Measurements from ENCODE around the gene TRIM15. TPM values are rescaled to one million over a fixed set of nuclear protein-coding genes. Genes with fewer than 3 reads are reported as not detected.
"Not testable (repeated sequence)": the region's sequence is repeated elsewhere in the genome, so short reads cannot be mapped to it uniquely, and the experiment has no call there.

Gene TRIM15
- not detected in 2 replicates for total RNA-seq
- long read RNA-seq = 0 reads

DNA sequence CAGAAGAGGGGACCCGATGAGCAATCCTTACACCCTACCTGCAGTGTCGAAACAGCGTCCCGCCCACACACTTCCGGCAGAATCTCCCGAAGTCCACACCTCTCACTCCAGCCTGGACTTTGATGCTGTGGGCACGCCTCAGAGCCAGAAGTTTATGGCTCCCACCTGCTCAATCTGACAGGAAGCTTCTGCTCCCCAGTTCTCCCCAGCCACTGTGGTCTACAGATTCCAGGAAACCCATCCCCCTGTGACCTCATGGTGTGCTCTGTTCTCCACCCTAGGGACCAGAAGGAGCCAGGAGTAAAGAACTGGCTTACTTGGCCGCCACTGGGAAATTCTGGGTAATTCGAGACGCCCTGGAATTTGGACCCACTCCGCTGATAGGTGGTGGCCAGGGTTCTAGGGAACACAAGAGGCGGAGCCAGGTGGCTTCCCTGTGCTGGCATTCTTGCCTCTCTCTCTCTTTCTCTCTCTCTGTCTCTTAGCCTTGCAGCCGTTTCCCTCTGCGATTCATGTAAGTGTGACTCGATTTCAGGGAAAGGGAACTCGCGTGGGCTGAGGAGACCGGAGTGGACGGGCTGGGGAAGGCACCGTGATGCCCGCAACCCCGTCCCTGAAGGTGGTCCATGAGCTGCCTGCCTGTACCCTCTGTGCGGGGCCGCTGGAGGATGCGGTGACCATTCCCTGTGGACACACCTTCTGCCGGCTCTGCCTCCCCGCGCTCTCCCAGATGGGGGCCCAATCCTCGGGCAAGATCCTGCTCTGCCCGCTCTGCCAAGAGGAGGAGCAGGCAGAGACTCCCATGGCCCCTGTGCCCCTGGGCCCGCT, at the start of gene TRIM15:
Gene TRIM15, plus strand, starts transcription at position 457 of the 828 bp plus-strand sequence. Its CDS starts 139 bp downstream, at position 596.
- Mint-ChIP-seq H3K36me3 (ENCODE audit: unreplicated experiment) (no peaks in the 10 kb centered on the region), H3K4me3 (ENCODE audit: unreplicated experiment) (no peak within 1 kb of the TSS), H3K27me3 (ENCODE audit: unreplicated experiment) (peaks cover 31% of the 10 kb centered on the region), H3K4me1 (ENCODE audit: unreplicated experiment) (no peaks in the 10 kb centered on the region), H3K9me3 (ENCODE audit: unreplicated experiment) (no peaks in the 10 kb centered on the region), H3K27ac (ENCODE audit: unreplicated experiment) (no peak within 1 kb of the TSS)
- no peak for DNase-seq (ENCODE audit: extremely low spot score, unreplicated experiment)
- TF ChIP-seq, protein P1, sequence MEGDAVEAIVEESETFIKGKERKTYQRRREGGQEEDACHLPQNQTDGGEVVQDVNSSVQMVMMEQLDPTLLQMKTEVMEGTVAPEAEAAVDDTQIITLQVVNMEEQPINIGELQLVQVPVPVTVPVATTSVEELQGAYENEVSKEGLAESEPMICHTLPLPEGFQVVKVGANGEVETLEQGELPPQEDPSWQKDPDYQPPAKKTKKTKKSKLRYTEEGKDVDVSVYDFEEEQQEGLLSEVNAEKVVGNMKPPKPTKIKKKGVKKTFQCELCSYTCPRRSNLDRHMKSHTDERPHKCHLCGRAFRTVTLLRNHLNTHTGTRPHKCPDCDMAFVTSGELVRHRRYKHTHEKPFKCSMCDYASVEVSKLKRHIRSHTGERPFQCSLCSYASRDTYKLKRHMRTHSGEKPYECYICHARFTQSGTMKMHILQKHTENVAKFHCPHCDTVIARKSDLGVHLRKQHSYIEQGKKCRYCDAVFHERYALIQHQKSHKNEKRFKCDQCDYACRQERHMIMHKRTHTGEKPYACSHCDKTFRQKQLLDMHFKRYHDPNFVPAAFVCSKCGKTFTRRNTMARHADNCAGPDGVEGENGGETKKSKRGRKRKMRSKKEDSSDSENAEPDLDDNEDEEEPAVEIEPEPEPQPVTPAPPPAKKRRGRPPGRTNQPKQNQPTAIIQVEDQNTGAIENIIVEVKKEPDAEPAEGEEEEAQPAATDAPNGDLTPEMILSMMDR (IDR thresholded peaks at IDR 0.05) = no peak

DNA sequence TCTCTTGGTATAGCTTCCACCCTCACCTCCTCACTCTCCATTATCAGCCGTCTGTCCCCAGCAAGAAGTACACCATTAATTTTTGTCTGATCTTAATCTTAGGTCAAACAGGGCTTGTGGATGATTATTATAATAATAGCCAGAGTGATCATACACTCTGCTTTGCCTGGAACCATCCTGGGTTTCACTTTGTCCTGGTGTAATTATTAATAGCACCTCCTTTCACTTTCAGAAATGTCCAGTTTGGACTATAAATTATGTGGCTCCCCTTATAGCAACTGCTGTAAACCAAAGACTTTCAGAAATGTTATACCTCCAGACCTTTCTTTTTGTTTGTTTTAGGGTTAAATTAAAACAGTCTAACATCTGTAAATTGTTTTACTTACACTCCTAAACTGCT, 49.5 kb upstream of the TRIM15 start:
- no peaks in the 10 kb centered on the region for H3K4me1 Mint-ChIP-seq (ENCODE audit: unreplicated experiment)
- TF ChIP-seq, protein P1 (IDR thresholded peaks at IDR 0.05) = no peak
- no peak for DNase-seq (ENCODE audit: extremely low spot score, unreplicated experiment)
- H3K27ac Mint-ChIP-seq (ENCODE audit: unreplicated experiment) = no peak overlapping the region
- H3K36me3 Mint-ChIP-seq (ENCODE audit: unreplicated experiment) = no peaks in the 10 kb centered on the region
- peaks cover 66% of the 10 kb centered on the region for H3K27me3 Mint-ChIP-seq (ENCODE audit: unreplicated experiment)
- H3K4me3 Mint-ChIP-seq (ENCODE audit: unreplicated experiment) = no peak overlapping the region
- H3K9me3 Mint-ChIP-seq (ENCODE audit: unreplicated experiment) = no peaks in the 10 kb centered on the region

DNA sequence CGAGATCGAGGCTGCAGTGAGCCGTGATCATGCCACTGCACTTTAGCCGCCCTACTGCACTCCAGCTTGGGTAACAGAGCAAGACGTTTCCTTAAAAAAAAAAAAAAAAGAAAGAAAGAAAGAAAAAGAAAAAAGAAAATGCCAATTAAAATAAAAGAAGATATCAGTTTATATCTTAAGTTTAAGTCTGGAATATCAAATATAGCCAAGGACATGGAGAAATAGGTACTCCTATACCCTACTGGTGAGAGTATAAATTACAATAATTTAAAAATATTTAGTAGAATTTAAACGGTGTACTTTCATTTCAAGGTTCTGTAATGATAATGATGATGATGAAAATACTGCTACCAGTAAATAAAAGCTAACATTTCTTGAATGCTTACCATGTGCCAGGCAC, 46.6 kb upstream of the TRIM15 start:
- no peak overlapping the region for H3K27ac Mint-ChIP-seq (ENCODE audit: unreplicated experiment)
- H3K4me3 Mint-ChIP-seq (ENCODE audit: unreplicated experiment) = no peak overlapping the region
- H3K27me3 Mint-ChIP-seq (ENCODE audit: unreplicated experiment) = peaks cover 61% of the 10 kb centered on the region
- H3K4me1 Mint-ChIP-seq (ENCODE audit: unreplicated experiment) = no peaks in the 10 kb centered on the region
- no peaks in the 10 kb centered on the region for H3K36me3 Mint-ChIP-seq (ENCODE audit: unreplicated experiment)
- no peak for DNase-seq (ENCODE audit: extremely low spot score, unreplicated experiment)
- no peaks in the 10 kb centered on the region for H3K9me3 Mint-ChIP-seq (ENCODE audit: unreplicated experiment)
- TF ChIP-seq, protein P1 (IDR thresholded peaks at IDR 0.05) = no peak

DNA sequence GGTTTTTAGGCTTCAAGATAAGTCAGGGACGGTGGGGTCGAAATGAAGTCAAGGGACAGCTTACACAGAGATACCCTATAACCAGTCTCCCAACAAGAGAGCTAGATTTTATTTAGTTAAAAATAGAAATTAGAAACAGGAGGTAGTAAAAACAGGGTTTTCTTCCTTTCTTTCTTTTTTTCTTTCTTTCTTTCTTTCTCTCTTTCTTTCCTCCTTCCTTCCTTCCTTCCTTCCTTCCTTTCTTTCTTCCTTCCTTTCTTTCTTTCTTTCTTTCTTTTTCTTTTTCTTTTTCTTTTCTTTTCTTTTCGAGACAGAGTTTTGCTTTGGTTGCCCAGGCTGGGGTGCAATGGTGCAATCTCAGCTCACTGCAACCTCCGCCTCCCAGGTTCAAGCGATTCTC, 44.7 kb upstream of the TRIM15 start:
- not testable (repeated sequence) for H3K27ac Mint-ChIP-seq (ENCODE audit: unreplicated experiment)

DNA sequence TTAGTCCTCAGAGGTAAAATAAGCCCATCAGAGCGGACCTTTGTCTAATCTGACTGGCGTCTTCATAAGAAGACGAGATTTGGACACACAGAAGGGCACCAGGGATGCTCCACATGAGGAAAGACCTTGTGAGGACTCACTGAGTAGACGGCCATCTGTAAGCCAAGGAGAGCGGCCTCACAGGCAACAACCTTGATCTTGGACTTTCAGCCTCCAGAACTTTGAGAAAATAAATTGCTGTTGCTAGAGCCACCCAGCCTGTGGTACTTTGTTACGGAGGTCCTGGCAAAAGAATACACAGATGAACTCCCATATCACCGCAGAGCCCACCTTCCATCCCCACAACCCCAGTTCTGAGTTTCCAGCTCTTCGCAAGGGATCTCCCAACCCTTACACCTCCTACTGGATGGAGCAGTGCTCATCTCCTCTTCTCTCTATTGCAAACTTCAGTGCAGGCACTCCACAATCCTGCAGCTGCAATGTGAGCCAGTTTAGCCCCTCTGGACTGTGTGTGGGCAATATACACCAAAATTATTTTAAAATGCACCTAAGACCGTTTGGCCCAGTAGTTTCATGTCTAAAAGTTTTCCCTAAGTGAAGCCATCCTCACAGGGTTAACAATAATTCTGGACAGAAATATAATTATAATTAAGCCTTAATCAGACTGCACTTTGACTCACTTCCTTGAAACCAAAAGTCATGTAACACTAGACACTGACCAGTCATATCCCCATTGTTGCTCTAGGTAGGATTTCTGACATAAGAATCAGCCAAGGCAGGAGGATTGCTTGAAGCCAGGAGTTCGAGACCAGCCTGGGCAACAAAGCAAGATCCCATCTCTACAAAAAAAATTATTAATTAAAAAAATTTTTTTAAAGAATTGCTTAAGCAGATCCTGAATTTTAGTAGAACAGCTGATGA, 41.6 kb upstream of the TRIM15 start:
- Mint-ChIP-seq H3K36me3 (ENCODE audit: unreplicated experiment) (no peaks in the 10 kb centered on the region), H3K4me1 (ENCODE audit: unreplicated experiment) (no peaks in the 10 kb centered on the region), H3K27ac (ENCODE audit: unreplicated experiment) (no peak overlapping the region), H3K9me3 (ENCODE audit: unreplicated experiment) (no peaks in the 10 kb centered on the region), H3K4me3 (ENCODE audit: unreplicated experiment) (no peak overlapping the region), H3K27me3 (ENCODE audit: unreplicated experiment) (peaks cover 54% of the 10 kb centered on the region)
- TF ChIP-seq, protein P1 (IDR thresholded peaks at IDR 0.05) = no peak
- peak; percentile 56 for DNase-seq (ENCODE audit: extremely low spot score, unreplicated experiment)

More for the DNA sequence above, 44.7 kb upstream of the TRIM15 start:
- not testable (repeated sequence) for H3K4me3 Mint-ChIP-seq (ENCODE audit: unreplicated experiment); H3K9me3 Mint-ChIP-seq (ENCODE audit: unreplicated experiment); H3K4me1 Mint-ChIP-seq (ENCODE audit: unreplicated experiment); DNase-seq (ENCODE audit: extremely low spot score, unreplicated experiment); H3K36me3 Mint-ChIP-seq (ENCODE audit: unreplicated experiment)
- peaks cover 50% of the 10 kb centered on the region for H3K27me3 Mint-ChIP-seq (ENCODE audit: unreplicated experiment)

Measured in osteocyte (in vitro differentiated cells).